ENCODE measurements around the gene PLEKHG4. TPM values are rescaled to one million over a fixed set of nuclear protein-coding genes. Genes with fewer than 3 reads are reported as not detected.

Gene PLEKHG4
- total RNA-seq, 1 experiment from 2014 or later = 13.9 TPM

DNA sequence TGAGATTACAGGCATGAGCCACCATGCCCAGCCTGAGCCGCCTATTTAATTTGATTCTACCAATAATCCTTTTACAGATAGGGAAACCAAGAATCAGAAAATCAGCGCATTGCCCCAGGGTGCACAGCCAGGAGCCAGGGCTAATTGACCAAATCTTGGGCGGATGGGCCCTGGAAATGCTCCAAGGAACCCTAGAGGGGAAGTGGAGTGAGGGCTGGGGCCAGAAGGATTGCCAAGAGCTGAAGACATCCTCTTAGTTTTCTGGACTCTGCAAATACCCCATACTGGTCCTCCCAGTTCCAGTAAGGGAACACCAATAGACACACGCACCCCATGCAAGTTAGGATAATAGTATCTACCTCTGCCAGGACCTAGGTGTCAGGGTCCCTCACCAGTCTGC, 35.9 kb upstream of the PLEKHG4 start:
- Histone ChIP-seq H3K9me3 (ENCODE audit: control insufficient read depth, low read depth, low read length) (no peaks in the 10 kb centered on the region), H3K9ac (ENCODE audit: extremely low read depth, insufficient read length, low read length) (no peak overlapping the region), H3K23me2 (ENCODE audit: insufficient read length, low read depth, low read length, poor library complexity, severe bottlenecking) (peaks cover 25% of the 10 kb centered on the region), H3K4ac (ENCODE audit: low read depth, low read length) (no peak overlapping the region), H3K4me1 (ENCODE audit: insufficient read depth, low read length) (peaks cover 15% of the 10 kb centered on the region; the same call in 1 of the 2 replicates), H2BK5ac (ENCODE audit: insufficient read length, low read length) (no peak overlapping the region), H3K56ac (ENCODE audit: insufficient read length, low read depth, low read length) (no peak overlapping the region), H2BK120ac (ENCODE audit: low read depth, low read length, poor library complexity, severe bottlenecking) (no peak overlapping the region), H4K8ac (replicated peaks; ENCODE audit: insufficient read length, low read depth, low read length) (no peak overlapping the region), H3K27me3 (ENCODE audit: insufficient read depth, low read length) (no peaks in the 10 kb centered on the region), H2AFZ (ENCODE audit: low read length) (no peak overlapping the region), H3K27ac (ENCODE audit: insufficient read length, low read depth, low read length) (no peak overlapping the region), H3K79me2 (ENCODE audit: insufficient read depth, low read length) (no peaks in the 10 kb centered on the region; the same call in 1 of the 2 replicates), H4K91ac (ENCODE audit: insufficient read length, low read depth, low read length) (no peak overlapping the region), H3T11ph (ENCODE audit: low read length) (no peak overlapping the region), H2AK5ac (ENCODE audit: insufficient read length, low read length) (no peak overlapping the region), H2BK20ac (ENCODE audit: low read depth, low read length, poor library complexity, severe bottlenecking) (no peak overlapping the region), H3K4me2 (ENCODE audit: insufficient read depth, insufficient read length, low read length) (no peak overlapping the region), H3K79me1 (ENCODE audit: insufficient read depth, low read depth, low read length, poor library complexity, severe bottlenecking) (peaks cover 4% of the 10 kb centered on the region), H4K20me1 (ENCODE audit: control insufficient read depth, insufficient read depth, insufficient read length) (peaks cover 3% of the 10 kb centered on the region), H2BK15ac (ENCODE audit: low read depth, low read length) (no peak overlapping the region), H2BK12ac (ENCODE audit: insufficient read length, low read depth, low read length) (no peak overlapping the region), H3K14ac (ENCODE audit: insufficient read depth, low read length) (no peak overlapping the region), H4K5ac (ENCODE audit: insufficient read length, low read depth, low read length) (no peak overlapping the region), H3K18ac (ENCODE audit: insufficient read length, low read depth, low read length) (no peak overlapping the region), H3K23ac (ENCODE audit: insufficient read length, low read depth, low read length) (no peak overlapping the region)
- H3K36me3 Mint-ChIP-seq (ENCODE audit: insufficient read depth in 1 of 3, low read depth in 3 of 3) = peaks cover 2 to 15% (median 5%) of the 10 kb centered on the region in 3 experiments; a peak in 6 of 7 replicates
- peaks cover 7% of the 10 kb centered on the region for H3K27me3 Mint-ChIP-seq (ENCODE audit: low read depth)
- no CpG with 5 or more reads among the region's 4 CpGs for WGBS (ENCODE audit: extremely low coverage, insufficient read length, low lambda C conversion rate)
- TF ChIP-seq, protein P1, sequence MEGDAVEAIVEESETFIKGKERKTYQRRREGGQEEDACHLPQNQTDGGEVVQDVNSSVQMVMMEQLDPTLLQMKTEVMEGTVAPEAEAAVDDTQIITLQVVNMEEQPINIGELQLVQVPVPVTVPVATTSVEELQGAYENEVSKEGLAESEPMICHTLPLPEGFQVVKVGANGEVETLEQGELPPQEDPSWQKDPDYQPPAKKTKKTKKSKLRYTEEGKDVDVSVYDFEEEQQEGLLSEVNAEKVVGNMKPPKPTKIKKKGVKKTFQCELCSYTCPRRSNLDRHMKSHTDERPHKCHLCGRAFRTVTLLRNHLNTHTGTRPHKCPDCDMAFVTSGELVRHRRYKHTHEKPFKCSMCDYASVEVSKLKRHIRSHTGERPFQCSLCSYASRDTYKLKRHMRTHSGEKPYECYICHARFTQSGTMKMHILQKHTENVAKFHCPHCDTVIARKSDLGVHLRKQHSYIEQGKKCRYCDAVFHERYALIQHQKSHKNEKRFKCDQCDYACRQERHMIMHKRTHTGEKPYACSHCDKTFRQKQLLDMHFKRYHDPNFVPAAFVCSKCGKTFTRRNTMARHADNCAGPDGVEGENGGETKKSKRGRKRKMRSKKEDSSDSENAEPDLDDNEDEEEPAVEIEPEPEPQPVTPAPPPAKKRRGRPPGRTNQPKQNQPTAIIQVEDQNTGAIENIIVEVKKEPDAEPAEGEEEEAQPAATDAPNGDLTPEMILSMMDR (conservative IDR thresholded peaks at IDR 0.05) = no peak
- H3K27ac Mint-ChIP-seq = no peak overlapping the region; a peak in 1 of 7 replicates
- DNase-seq = no peak
- H3K4me3 Mint-ChIP-seq = no peak overlapping the region
- H3K4me1 Mint-ChIP-seq = peaks cover 29 to 40% of the 10 kb centered on the region in 2 experiments
- no peaks in the 10 kb centered on the region for H3K9me3 Mint-ChIP-seq

Data from H9 (cell line).